Activated CD4-positive, CD25-positive, alpha-beta regulatory T cell treated with anti-CD3 and anti-CD28 coated beads, Interleukin-2, amount 50 U/mL, for 24 hours (primary cell): Measurements from ENCODE around the gene RAPGEF6.
"Not testable (repeated sequence)": the region's sequence is repeated elsewhere in the genome, so short reads cannot be mapped to it uniquely, and the experiment has no call there.

ENCODE experiments used
- ATAC-seq, 2 donors: fragments of 150-1000 bp; cut with Tn5 transposase; one replicate each; pipeline ENCODE4 v1.10.0; 2021; ENCODE audit warnings: mild to moderate bottlenecking in 1 of 2, moderate library complexity in 1 of 2

Gene RAPGEF6

GRCh38 chr5:131487371-131487770, 147.7 kb downstream of the RAPGEF6 start:
- not testable (repeated sequence) for ATAC-seq

GRCh38 chr5:131482617-131483016, 152.4 kb downstream of the RAPGEF6 start:
- peak; percentile 61 to 67 for ATAC-seq

- ATAC-seq: peak; percentile 66 to 68
These were observed 153.5 kb downstream of the RAPGEF6 start for GRCh38 chr5:131481569-131481968.

- no peak for ATAC-seq
These were observed 159.5 kb downstream of the RAPGEF6 start for GRCh38 chr5:131475541-131475941.

GRCh38 chr5:131473731-131474130, 161.3 kb downstream of the RAPGEF6 start:
- no peak for ATAC-seq

- peak; percentile 84 to 94 for ATAC-seq
These were observed 168.8 kb downstream of the RAPGEF6 start for GRCh38 chr5:131466171-131466766.

GRCh38 chr5:131463656-131464055, 171.4 kb downstream of the RAPGEF6 start:
- no peak for ATAC-seq

- no peak for ATAC-seq
These were observed 172.6 kb downstream of the RAPGEF6 start for GRCh38 chr5:131462454-131462853.

GRCh38 chr5:131461742-131462141, 173.3 kb downstream of the RAPGEF6 start:
- no peak for ATAC-seq

GRCh38 chr5:131460867-131461572, 174.0 kb downstream of the RAPGEF6 start:
- ATAC-seq: no peak

GRCh38 chr5:131460133-131460532, 174.9 kb downstream of the RAPGEF6 start:
- ATAC-seq: peak in 1 of 2 donors; percentile 72

GRCh38 chr5:131459216-131459615, 175.8 kb downstream of the RAPGEF6 start:
- ATAC-seq: no peak

- no peak for ATAC-seq
These were observed 177.8 kb downstream of the RAPGEF6 start for GRCh38 chr5:131457193-131457592.

- no peak for ATAC-seq
These were observed 184.1 kb downstream of the RAPGEF6 start for GRCh38 chr5:131450941-131451340.

- ATAC-seq: no peak
These were observed 193.8 kb downstream of the RAPGEF6 start for GRCh38 chr5:131441184-131441583.

- no peak for ATAC-seq
These were observed 198.9 kb downstream of the RAPGEF6 start for GRCh38 chr5:131436081-131436480.

GRCh38 chr5:131433109-131433508, 201.9 kb downstream of the RAPGEF6 start:
- no peak for ATAC-seq

GRCh38 chr5:131431794-131432193, 203.2 kb downstream of the RAPGEF6 start:
- no peak for ATAC-seq

- no peak for ATAC-seq
These were observed 204.2 kb downstream of the RAPGEF6 start for GRCh38 chr5:131430794-131431193.

GRCh38 chr5:131426011-131426410, 209.0 kb downstream of the RAPGEF6 start:
- no peak for ATAC-seq

- no peak for ATAC-seq
These were observed 212.0 kb downstream of the RAPGEF6 start for GRCh38 chr5:131423056-131423455.

GRCh38 chr5:131419877-131420276, 215.2 kb downstream of the RAPGEF6 start:
- ATAC-seq: no peak

- no peak for ATAC-seq
These were observed 216.2 kb downstream of the RAPGEF6 start for GRCh38 chr5:131418846-131419245.

GRCh38 chr5:131417240-131417869, 217.7 kb downstream of the RAPGEF6 start:
- peak in 1 of 2 donors; percentile 36 for ATAC-seq
